GM21576 (cell line): ENCODE results near the gene CELA2B.
"Not testable (repeated sequence)": the region's sequence is repeated elsewhere in the genome, so short reads cannot be mapped to it uniquely, and the experiment has no call there.

ENCODE experiments used
- ATAC-seq: cut with Tn5 transposase; IDR thresholded peaks from one replicate; pipeline ENCODE4 v1.9.1; 2021; ENCODE audit warnings: mild to moderate bottlenecking, moderate library complexity; ENCODE audit not compliant: unreplicated experiment

CELA2B gene

DNA sequence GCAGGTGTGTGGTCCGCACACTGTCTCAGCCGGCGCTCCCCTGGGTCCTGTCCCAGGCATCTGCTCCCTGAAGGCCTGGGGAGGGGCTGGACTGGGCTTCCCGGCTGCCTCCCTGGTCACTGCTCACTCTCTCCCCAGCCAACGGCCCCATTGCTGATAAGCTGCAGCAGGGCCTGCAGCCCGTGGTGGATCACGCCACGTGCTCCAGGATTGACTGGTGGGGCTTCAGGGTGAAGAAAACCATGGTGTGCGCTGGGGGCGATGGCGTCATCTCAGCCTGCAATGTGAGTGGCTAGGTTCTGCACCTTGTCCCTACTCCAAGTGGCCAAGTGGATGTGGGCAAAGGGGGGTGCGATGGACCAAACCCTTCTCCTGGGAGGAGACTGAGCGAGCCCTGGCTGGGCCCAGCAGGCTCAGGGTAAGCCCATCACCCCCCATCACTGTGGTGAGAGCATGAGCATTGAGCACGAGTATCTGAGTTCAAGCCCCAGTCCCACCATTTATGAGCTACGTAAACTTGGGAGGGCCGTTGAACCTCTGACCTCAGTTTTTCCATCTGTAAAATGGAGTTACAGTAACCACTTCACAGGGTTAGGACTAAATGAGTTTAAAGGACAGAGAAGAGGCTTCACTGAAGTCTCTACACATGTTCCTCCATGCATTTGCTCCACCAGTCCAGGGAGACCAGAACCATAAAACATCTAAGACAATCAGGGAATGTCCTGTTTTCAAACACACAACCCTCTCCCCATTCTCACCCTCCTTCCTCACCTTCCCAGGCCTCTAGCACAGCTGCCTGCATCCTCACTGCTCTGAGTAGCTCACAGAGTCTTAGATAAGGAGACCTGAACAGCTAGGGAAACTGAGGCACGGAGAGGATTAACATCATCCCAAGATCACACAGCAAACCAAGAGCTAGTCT is 31.2 kb upstream of the CELA2B start:
- no peak for ATAC-seq

DNA sequence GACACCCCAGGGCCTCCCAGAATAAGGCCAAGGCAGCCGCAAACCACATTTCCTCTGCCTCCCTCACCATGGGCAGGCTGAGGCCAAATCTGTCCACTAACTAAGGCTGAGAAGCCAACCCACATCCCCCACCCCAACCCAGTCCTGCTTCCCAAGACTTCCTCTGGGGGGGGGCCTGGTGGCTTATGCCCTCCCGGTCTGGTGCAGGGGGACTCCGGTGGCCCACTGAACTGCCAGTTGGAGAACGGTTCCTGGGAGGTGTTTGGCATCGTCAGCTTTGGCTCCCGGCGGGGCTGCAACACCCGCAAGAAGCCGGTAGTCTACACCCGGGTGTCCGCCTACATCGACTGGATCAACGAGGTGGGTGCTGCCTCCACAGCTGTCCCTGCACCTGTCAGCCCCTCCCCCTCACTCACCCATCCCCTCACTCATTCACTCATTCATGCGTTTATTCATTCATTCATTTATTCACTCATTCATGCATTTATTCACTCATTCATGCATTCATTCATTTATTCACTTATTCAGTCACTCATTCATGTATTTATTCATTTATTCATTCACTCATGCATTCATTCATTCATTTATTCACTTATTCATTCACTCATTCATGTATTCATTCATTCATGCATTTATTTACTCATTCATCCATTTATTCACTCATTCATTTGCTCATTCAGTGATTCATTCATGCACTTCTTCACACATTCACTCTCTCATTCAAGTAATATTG is 30.3 kb upstream of the CELA2B start:
- ATAC-seq = no peak

DNA sequence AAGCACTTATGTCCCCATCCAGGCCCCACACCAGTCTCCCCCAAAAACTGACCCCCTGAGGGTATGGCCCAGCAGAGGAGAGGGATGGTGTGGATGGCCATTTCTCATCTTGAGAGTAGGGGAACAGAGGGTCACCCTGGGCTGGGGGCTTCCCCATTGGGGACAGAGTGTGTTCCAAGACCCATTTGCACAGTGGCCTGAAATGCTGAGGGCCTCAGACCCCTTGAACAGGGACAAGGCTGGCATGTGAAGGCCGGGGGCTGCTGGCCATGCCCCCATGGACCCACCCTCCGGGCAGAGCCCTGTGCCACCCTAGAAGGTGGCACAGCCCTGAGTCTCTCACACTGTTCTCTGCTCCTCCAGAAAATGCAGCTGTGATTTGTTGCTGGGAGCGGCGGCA is 29.7 kb upstream of the CELA2B start:
- no peak for ATAC-seq

DNA sequence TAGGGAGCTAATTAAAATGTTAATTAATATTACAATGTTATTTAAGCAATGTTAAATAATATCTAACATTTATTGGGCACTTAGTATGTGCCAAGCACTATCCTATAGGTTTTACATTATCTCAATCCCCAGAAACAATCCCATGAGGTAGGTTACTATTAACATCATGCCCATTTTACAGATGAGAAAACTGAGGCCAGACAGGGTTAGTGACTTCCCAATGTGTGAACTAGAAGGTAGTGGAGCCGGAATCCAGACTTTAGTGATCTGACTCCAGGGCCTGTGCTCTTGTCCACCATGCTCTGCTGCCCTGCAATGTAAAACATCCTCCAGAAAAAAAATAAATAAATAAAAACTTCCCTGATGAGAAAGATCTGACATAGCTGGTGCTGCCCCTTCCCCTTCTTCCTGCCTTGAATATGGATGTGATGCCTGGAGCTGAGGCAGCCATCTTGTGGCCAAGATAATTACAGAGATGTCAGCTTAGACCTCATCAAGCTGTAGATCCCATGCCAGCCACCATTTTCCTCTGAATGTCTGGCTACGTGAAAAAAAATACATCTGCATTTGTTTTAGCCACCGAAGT is 26.9 kb upstream of the CELA2B start:
- ATAC-seq = no peak

DNA sequence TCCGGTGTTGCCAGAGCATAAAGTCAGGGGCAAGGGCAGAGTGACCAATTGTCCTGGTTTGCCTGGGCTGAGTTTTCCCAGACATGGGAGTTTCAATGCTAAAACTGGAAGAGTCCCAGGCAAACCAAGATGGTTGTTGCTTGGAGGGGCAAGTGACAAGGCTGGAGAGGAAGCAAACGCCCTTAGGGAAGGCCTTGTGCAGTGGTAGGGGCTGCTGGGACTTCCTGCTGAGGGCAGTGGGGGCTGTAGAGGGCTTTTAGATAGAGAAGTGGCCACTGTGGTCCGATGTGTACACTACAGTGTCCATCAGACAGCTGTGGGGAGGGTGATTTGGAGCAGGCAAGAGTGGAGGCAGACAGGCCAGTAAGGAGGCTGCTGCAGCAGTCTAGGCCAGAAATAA is 26.3 kb upstream of the CELA2B start:
- ATAC-seq = no peak

DNA sequence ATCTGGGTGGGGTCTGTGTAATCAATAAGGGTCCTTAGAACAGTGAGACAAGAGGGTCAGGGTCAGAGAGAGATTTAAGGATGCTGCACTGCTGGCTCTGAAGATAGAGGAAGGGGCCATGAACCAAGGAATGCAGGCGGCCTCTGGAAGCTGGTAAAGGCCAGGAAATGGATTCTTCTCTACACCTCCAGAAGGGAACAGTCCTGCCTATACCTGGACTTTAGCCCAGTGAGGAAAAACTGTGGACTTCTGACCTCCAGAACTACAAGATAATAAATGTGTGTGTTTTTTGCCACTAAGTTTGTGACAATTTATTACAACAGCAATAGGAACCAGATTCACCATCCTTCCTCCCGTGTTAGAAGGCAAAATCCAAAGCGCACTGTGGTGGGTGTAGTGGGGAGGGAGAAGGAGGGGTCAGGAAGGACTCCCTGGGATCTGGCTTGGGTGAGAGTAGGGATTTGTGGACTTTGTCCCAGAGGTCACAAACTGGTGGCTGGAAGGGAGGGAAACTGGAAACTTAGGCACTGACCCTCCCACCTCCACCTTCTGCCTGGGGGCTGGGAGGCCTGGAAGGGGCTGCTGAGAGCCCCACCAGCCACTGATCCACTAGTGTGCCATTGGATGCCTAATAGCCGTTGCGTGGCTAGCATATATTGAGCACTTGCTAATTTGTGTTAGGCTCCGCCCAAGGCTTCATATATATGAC is 24.7 kb upstream of the CELA2B start:
- ATAC-seq = no peak

DNA sequence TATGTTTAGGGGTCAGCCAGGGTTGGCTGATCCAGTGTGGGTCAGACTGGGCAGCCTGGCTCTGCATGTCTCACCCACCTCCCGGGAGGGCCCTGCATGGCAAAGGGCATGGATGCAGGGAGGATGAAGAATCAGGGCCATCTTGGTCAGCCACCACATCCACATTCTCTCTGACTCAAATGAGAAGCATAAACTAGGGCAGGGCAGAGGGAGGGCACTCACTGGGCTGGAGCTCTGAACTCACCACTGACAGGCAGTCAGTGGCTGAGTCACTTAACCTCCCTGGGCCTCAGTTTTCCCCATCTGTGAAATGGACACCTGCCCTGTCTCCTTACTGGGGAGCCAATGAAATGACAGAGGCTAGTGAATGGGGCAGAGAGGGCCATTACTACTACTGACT is 23.7 kb upstream of the CELA2B start:
- ATAC-seq = no peak

DNA sequence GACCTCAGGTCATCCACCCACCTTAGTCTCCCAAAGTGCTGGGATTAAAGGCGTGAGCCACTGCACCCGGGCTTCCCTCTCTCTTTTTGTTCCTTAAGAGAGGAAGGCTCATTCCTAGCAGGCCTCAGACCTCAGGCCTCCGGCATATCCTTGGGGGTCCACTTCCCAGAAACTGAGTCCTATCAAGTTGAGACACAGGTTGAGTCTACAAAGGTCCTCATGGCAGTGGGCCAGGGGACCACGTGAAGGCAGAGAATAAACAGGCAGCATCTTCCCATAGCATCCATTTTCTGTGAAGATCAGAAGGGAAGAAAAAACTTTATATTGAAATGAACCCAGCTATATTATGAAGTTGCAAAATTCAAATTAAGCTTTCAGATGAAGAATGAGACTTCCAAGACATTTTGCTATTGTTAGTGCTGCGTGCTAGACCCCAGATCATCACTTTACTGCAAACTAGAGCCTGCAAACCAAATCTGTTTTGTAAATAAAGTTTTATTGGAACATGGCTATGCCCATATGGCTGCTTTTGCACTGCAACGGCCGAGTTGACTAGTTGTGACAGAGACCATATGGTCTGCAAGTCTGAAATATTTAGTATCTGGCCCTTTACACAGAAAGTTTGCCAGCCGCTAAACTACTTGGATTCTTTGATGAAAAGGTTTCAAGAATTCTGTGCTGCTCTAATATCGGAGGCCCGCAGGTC is 22.9 kb upstream of the CELA2B start:
- ATAC-seq = no peak

DNA sequence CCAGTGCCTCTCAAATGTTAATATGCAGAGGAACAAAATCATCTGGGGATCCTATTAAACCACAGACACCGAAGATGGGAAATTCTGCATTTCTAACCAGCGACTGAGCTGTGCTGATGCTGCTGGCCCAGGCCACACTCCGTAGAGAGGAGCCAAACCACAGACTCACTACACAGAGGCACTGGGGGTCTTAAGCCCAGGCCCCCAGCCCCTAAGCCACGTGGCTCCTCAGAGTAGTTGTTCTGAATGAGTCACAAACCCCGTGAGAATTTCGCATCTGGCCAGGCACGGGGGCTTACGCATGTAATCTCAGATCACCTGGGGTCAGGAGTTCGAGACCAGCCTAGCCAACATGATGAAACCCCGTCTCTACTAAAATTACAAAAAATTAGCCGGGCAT is 22.2 kb upstream of the CELA2B start:
- no peak for ATAC-seq

DNA sequence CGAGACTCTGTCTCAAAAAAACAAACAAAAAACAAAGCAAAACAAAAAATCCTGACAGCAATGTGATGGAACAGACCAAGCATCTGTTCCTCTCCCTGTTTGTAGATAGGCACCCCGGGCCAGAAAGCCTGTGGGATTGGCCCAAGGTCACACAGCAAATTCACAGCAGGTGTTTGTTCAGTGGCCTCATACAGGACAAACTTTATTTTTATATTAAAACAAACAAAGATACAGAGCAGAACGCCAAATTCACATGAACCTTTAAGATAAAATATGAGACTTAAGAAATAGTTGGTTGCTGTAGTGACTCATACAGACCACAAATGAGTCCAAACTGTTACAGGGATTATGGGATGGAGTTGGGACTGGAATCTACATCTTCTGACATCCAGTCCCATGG is 21.6 kb upstream of the CELA2B start:
- ATAC-seq = no peak

DNA sequence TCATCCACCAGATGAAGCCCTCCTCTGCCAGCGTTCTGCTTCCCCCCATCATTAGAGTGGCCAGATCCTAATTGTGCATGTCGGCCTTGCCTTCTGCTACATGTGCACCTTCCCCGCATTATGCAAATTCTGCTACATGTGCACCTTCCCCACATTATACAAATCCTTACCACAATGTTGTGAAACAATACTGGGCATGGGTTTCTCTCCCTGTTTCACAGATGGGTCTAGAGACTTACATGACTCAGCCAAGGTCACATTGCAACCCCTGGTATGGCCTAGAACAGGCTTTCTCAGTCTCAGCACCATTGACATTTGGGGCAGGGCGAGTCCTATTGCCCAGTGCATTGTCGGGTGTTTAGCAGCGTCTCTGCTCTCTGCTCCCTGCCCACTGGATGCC is 20.4 kb upstream of the CELA2B start:
- ATAC-seq = no peak

DNA sequence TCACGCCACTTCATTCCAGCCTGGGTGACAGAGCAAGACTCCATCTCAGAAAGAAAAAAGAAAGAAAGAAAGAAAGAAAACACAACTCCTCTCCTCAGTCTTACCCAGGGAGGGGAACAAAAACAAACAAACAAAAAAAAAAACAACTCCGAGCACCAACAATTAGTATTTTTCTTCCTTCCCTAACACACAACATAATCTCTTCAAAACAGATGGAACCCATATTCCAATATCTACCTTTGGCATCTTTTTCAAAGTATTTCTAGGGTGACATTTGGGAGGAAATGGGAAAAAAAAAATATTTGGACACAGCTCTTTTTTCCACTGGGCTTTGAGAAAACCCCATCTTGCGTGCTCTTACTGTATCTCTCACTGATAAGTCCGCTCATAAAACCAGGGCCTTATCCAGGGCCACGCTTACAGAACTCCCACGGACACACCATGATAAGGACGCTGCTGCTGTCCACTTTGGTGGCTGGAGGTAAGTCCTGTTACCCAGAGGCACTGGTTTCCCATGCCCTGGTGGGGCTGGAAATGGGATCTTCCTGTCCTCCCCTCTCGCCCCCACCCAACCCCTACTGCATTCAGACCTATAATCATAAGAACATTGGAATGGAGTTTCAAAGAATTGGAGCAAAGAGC is 19.5 kb upstream of the CELA2B start, which contains the start of gene CELA2A:
Gene CELA2A, plus strand, starts transcription at position 420 of the 642 bp plus-strand sequence. Its CDS starts 22 bp downstream, at position 442.
- no peak for ATAC-seq

DNA sequence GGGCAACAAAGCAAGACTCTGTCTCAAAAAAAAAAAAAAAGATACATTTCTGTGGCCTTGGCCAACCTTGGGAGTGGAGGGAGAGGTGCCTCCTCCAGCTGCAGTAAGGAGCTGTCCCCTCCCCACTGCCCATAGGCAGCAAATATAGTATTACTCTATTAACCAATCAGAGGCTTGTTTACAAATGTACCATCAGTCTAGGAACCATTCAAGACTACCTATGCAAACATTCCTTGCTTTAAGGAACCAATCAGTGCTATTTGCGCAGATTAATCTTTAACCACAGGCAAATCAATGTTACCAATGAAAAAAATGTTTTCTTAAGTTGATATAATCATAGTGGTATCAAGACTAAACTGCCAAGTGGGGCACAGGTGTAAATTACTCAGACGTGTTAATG is 18.3 kb upstream of the CELA2B start:
- ATAC-seq = no peak

DNA sequence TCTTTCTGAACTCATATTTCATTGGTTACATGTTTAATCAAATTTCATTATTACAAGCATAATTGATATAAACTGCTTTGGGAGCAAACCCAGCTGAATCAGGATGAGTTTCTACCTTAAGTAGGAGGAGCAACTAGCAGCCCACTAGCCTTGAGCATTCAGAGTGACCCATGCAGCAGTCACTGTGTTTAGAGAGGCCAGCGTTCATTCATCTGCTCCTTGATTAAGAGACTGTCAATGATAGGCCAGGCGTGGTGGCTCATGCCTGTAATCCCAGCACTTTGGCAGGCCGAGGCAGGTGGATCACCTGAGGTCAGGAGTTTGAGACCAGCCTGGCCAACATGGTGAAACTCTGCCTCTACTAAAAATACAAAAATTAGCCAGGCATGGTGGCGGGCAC is 17.5 kb upstream of the CELA2B start:
- ATAC-seq = not testable (repeated sequence)

DNA sequence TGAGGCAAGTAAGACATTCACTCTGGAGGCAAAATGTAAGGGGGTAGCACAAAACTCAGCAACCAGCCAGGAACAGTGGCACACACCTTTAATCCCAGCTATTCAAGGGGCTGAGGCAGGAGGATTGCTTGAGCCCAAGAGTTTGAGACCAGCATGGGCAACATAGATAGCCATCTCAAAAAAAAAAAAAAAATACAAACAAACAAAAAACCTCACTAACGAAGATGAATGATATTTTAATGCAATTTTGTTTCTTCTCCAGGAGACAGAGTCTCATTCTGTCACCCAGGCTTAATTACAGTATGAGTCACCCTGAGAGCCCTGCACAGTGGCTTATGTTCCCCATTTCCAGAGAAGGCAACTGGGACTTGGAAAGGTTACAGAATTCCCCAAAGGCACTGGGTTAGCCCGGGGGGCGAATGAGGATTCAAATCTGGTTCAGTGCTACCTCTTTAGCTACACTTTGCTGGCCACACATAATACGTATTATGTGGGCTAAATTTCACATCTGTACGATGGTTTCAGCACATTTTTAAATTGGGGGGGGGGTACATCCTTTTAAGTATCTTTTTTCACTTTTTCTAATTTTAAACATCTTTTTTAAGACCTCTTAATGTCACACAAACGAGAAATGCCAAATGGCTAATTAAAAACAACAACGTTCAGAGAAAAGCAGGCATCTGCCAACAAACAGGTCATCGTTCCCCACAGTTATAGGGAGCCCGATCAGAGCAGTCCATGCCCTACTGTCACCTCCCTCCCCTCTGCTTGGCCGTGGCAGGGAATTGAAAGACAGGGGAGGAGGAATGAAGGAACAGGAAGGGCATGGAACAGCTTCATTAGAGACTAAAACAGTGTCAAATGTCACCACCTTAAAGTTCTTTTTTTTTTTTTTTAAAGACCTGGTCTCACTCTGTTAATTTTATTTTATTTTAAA is 15.9 kb upstream of the CELA2B start:
- ATAC-seq = no peak

DNA sequence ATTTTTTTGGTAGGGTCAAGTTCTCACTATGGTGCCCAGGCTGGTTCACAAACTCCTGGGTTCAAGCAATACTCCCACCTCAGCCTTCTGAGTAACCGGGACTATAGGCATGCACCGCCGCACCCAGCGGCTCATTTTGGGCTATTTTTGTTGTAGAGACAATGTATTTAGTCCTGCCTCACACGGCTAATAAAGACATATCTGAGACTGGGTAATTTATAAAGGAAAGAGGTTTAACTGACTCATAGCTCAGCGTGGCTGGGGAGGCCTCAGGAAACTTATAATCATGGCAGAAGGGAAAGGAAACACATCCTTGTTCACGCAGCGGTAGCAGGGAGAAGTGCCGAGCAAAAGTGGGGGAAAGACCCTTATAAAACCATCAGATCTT is 15.2 kb upstream of the CELA2B start:
- ATAC-seq = no peak

DNA sequence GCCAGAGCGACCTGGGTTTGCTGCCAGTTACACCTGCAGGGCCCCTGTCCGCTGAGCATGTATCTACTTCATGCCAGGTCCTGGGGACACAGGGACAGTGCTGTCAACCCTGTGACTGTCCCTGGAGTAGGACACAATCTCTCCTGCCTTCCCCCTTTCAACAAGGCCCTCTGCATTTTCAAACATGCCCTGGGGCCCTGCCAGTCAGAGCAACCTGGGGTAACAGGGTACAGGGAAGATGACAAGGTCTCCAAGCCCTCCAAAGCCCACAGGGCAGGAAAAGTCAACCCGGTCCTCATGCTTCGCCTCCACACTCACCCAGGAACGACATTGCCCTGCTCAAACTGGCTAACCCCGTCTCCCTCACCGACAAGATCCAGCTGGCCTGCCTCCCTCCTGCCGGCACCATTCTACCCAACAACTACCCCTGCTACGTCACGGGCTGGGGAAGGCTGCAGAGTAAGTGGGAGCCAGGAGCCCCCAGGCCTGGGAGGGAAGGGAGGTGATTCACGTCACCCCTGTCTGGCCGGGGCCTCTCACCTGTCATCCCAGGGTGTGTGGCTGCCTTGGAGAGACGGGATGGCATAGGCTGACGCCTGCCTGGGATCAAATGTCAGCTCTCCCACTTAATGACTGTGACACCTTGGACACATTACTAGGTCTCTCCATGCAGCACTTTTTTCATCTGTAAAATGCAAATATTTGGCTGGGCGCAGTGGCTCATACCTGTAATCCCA is 12.7 kb upstream of the CELA2B start:
- ATAC-seq = not testable (repeated sequence)

DNA sequence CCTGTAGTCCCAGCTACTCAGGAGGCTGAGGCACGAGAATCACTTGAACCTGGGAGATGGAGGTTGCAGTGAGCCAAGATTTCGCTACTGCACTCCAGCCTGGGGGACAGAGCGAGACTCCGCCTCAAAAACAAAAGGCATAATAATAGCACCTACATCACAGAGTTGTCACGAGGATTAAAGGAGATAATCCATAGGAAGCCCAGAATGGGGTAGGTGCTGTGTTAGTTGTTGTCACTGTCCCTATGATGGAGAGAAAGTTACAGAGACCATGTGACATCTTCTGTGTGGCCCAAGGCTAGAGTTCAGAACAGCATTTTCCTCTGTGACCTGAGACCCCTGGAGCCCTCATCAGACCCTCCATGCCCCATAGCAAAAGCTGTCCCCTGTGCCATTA is 12.0 kb upstream of the CELA2B start:
- ATAC-seq = not testable (repeated sequence)
